ENCODE data around the gene TRAPPC11. TPM values are rescaled to one million over a fixed set of nuclear protein-coding genes. Genes with fewer than 3 reads are reported as not detected.

TRAPPC11 gene
- total RNA-seq, 1 experiment from 2014 or later = 21.1 TPM

DNA sequence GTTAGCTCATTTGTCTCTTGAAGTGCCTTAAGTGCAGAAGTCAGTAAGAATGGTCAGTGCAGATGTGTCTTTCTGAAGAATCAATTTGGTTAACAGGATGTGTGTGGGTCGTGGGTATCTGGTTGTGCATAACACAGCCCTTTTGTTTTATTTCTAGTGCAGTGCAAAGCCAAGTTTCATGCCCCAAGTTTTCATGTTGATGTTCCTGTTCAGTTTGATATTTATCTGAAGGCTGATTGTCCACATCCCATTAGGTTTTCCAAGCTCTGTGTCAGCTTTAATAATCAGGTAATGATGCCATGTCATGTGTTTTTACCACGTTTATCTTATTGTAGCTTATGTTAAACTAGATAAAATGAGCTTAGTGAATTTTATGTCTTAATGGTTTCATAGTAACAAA lies 27.4 kb downstream of the TRAPPC11 start:
- POLR2A ChIA-PET = no interaction called here
- no peaks in the 10 kb centered on the region; the same call in 1 of the 2 replicates for H3K36me3 ChIP-seq (ENCODE audit: control insufficient read depth, insufficient read depth, low read length)

DNA sequence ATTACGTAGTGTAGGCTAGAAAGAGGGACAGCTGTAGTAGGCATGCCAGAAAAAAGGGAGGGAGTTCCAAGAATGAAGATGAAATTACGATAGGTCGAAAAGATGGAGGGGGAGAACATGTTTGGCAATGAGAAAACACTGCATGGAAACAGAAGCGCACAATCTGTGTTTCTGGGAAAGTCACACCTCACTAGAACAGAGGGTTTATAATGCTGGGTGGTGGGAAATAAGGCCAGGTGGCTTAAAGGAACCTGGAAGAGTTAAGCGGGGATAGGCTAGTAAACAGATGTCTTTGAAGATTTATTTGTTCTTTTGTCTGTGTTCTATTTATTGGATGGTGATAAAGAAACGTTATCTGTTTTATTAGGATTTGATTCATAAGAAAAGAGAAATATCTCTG lies 29.1 kb downstream of the TRAPPC11 start:
- no peaks in the 10 kb centered on the region for H3K9me3 ChIP-seq (ENCODE audit: control insufficient read depth, insufficient read depth, low read depth, low read length)
- no peaks in the 10 kb centered on the region for H3K27me3 ChIP-seq (ENCODE audit: control insufficient read depth, insufficient read depth, low read length)
- intact Hi-C loops (cut with micrococcal nuclease; ENCODE audit: unreplicated experiment) (no loop called here), in situ Hi-C loops (cut with HindIII; ENCODE audit: low pct_unique_long_range_greater_than_20kb, low sequenced_read_pairs) (no loop called here)
- BruUV-seq (replicated peaks) = no TSS peak
- DNase-seq (ENCODE audit: low read depth, low spot score) (no peak), ATAC-seq (no peak)
- no peak overlapping the region for H3K27ac ChIP-seq (ENCODE audit: low read length)
- H3K36me3 ChIP-seq (ENCODE audit: control insufficient read depth, insufficient read depth, low read length) = no peaks in the 10 kb centered on the region; the same call in 1 of the 2 replicates
- ChIA-PET POLR2A (no interaction called here), CTCF (no interaction called here)
- TF ChIP-seq POLR2AphosphoS5 (IDR thresholded peaks at IDR 0.05; ENCODE audit: low read depth, low read length) (no peak), CTCF (IDR thresholded peaks at IDR 0.05) (no peak), TCF7L2 (IDR thresholded peaks at IDR 0.05; ENCODE audit: low read depth, low read length) (no peak), SIN3A (IDR thresholded peaks at IDR 0.05; ENCODE audit: borderline replicate concordance, insufficient read depth, low read depth, low read length) (no peak)
- TF ChIP-seq, protein P1, sequence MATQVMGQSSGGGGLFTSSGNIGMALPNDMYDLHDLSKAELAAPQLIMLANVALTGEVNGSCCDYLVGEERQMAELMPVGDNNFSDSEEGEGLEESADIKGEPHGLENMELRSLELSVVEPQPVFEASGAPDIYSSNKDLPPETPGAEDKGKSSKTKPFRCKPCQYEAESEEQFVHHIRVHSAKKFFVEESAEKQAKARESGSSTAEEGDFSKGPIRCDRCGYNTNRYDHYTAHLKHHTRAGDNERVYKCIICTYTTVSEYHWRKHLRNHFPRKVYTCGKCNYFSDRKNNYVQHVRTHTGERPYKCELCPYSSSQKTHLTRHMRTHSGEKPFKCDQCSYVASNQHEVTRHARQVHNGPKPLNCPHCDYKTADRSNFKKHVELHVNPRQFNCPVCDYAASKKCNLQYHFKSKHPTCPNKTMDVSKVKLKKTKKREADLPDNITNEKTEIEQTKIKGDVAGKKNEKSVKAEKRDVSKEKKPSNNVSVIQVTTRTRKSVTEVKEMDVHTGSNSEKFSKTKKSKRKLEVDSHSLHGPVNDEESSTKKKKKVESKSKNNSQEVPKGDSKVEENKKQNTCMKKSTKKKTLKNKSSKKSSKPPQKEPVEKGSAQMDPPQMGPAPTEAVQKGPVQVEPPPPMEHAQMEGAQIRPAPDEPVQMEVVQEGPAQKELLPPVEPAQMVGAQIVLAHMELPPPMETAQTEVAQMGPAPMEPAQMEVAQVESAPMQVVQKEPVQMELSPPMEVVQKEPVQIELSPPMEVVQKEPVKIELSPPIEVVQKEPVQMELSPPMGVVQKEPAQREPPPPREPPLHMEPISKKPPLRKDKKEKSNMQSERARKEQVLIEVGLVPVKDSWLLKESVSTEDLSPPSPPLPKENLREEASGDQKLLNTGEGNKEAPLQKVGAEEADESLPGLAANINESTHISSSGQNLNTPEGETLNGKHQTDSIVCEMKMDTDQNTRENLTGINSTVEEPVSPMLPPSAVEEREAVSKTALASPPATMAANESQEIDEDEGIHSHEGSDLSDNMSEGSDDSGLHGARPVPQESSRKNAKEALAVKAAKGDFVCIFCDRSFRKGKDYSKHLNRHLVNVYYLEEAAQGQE (IDR thresholded peaks at IDR 0.05; ENCODE audit: insufficient read depth in 1 of 2, low read depth in 2 of 2, low read length in 1 of 2) = no peak
- no peak overlapping the region for H3K4me3 ChIP-seq (ENCODE audit: low read depth in 2 of 2, low read length in 2 of 2)
- no peaks in the 10 kb centered on the region for H3K4me1 ChIP-seq (ENCODE audit: control insufficient read depth, insufficient read depth, low read length)

More for the DNA sequence above, 27.4 kb downstream of the TRAPPC11 start:
- intact Hi-C loops (cut with micrococcal nuclease; ENCODE audit: unreplicated experiment) = no loop called here
- BruUV-seq (replicated peaks) = no TSS peak
- H3K4me3 ChIP-seq (ENCODE audit: low read depth in 2 of 2, low read length in 2 of 2) = no peak overlapping the region
- ATAC-seq (no peak), DNase-seq (ENCODE audit: low read depth, low spot score) (no peak)
- no peak overlapping the region for H3K27ac ChIP-seq (ENCODE audit: low read length)
- H3K27me3 ChIP-seq (ENCODE audit: control insufficient read depth, insufficient read depth, low read length) = no peaks in the 10 kb centered on the region
- in situ Hi-C loops (cut with HindIII; ENCODE audit: low pct_unique_long_range_greater_than_20kb, low sequenced_read_pairs) = no loop called here
- H3K9me3 ChIP-seq (ENCODE audit: control insufficient read depth, insufficient read depth, low read depth, low read length) = no peaks in the 10 kb centered on the region
- no peaks in the 10 kb centered on the region for H3K4me1 ChIP-seq (ENCODE audit: control insufficient read depth, insufficient read depth, low read length)
- CTCF ChIA-PET = no interaction called here
- TF ChIP-seq, protein P1 (IDR thresholded peaks at IDR 0.05; ENCODE audit: insufficient read depth in 1 of 2, low read depth in 2 of 2, low read length in 1 of 2) = no peak
- TF ChIP-seq TCF7L2 (IDR thresholded peaks at IDR 0.05; ENCODE audit: low read depth, low read length) (no peak), CTCF (IDR thresholded peaks at IDR 0.05) (no peak), POLR2AphosphoS5 (IDR thresholded peaks at IDR 0.05; ENCODE audit: low read depth, low read length) (no peak), SIN3A (IDR thresholded peaks at IDR 0.05; ENCODE audit: borderline replicate concordance, insufficient read depth, low read depth, low read length) (no peak)

Data from Panc1 (cell line).